ENCODE measurements around the gene FBXO45.
"Not testable (repeated sequence)": the region's sequence is repeated elsewhere in the genome, so short reads cannot be mapped to it uniquely, and the experiment has no call there.

The FBXO45 gene, protein sequence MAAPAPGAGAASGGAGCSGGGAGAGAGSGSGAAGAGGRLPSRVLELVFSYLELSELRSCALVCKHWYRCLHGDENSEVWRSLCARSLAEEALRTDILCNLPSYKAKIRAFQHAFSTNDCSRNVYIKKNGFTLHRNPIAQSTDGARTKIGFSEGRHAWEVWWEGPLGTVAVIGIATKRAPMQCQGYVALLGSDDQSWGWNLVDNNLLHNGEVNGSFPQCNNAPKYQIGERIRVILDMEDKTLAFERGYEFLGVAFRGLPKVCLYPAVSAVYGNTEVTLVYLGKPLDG

DNA sequence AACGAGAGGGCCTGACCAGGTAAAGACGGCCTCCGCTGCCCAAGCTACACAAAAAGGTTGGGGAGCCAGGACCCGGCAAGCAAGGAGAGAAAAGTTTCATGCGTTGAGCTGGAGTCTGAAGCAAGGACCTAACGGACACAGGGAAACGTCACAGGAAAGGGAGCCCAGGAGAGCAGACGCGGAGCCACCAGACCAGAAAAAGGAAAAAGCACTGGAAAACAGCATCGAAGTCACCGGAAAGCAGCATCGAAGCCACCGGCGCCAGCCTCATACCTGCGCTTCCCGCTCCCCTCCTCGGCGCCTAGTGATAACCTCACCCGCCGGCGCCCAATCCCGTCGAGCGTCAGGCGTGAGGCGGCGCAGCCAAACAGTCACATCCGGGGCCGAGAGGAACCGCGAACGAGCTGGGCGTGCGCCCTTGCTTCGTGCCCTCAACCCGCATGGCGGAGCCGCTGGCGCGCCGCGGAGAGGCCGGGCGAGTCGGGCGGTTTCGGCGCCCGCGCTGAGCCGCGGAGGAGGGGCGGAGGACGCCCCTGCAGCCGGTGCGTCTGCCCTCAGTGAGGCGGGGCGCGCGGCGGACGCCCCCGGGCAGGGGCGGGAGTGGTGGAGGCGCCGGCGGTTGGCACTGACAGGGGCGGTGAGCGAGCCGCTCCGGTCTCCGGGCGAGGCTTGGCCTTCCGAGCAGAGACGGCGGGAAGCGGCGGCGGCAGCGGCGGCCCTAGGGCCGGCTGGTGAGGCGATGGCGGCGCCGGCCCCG is at the start of gene FBXO45, which contains the start of gene WDR53:
Gene FBXO45, plus strand, starts transcription at position 415 of the 757 bp plus-strand sequence. Its CDS starts 325 bp downstream, at position 740.
Gene WDR53, minus strand, starts transcription at position 309 of the 757 bp plus-strand sequence. CDS start 7,079 bp downstream, outside the sequence.
- DNase-seq = peak; percentile 94

DNA sequence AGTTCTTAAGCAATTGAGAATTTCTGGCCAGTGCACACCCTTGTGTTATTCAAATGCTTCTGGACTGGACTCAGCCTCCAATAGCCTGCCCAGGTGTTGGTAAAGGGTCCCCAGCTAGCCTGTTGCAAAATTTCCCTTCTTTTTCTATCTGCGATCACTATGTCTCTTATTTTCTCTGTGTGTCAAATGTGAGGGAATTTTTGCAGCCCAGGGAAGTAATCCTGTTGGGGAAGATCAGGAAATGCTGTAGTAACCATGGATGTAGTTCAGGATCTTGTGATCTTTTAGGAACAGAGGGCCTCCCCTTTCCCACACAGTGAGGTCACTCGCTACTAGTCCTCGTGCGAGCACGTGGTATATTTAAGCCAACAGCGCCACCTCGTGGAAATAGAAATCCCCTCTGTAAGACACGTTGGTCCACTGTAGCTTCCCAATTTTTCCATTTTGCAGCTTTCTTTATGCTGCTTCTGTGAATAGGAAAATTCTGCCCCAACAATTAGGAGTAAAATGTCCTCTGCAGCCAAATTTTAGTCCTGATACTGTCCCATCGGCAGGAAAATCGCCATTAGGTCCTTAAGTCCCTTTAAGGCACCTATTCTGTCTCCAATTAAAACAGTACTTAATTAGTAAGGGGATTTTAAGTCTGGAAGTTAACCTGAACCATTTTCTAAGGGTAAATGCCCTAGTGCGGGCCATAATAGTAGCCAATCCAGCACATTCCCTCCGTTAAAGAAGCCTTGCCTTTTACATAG is 49.3 kb upstream of the FBXO45 start:
- DNase-seq = peak; percentile 47 to 72

DNA sequence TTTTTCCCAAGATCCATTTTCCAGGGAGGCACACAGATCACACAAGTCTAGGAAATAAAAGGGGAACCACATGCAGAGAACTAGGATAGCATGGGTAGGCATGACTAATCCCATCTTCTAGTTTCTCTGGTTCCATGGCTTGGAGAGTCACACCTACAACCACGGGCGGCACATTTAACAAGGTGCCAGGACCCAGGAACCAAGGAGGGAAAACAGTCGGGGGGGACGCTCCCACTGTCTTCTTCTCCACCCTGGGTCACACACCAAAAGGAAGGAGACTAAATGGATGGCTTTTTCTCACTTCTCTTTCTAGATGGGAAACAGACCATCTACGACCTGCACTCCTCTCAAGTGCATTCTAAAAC is 48.8 kb upstream of the FBXO45 start:
- peak in 1 of 2 experiments; percentile 14 for DNase-seq

DNA sequence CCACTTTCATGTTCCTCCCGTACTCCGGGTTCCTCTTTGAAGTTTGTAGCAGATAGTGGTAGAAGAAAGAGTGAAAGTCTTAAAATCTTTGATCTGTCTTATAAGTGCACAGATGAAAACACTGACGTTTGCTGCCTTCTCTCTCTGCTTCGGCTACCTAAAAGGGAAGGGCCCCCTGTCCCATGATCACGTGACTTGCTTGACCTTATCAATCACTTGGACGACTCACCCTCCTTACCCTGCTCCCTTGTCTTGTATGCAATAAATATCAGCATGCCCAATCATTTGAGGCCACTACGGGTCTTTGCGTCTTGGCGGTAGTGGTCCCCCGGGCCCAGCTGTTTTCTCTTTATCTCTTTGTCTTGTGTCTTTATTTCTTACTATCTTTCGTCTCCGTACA is 47.2 kb upstream of the FBXO45 start:
- DNase-seq = not testable (repeated sequence)

DNA sequence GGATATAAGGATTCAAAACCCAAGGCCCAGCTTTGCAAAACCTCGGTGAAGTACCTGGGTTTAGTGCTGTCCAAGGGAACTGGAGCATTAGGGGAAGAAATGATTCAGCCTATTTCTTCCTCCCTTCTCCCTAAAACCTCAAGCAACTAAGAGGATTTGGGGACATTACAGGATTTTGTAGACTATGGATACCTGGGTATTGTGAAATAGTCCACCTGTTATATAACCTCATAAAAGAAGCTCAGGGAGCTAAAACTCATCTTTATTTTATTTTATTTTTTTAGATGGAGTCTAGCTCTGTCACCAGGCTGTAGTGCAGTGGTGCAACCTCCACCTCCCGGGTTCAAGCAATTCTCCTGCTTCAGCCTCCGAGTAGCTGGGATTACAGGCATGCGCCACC is 44.6 kb upstream of the FBXO45 start:
- no peak for DNase-seq

DNA sequence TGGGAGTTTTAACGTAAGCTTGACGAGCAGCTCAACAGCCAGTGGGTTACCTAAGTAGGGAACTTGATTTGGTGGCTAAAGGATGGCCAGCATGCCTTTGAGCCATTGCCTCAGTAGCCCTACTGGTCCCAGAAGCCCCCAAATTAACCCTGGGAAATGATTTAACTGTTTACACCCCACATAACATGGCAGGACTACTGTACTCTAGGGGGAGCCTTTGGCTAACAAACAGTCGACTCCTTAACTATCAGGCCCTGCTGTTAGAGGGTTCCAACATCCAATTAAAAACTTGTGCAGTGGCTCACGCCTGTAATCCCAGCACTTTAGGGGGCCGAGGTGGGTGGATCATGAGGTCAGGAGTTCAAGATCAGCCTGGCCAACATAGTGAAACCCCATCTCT is 43.9 kb upstream of the FBXO45 start:
- DNase-seq = peak; percentile 64 to 77

DNA sequence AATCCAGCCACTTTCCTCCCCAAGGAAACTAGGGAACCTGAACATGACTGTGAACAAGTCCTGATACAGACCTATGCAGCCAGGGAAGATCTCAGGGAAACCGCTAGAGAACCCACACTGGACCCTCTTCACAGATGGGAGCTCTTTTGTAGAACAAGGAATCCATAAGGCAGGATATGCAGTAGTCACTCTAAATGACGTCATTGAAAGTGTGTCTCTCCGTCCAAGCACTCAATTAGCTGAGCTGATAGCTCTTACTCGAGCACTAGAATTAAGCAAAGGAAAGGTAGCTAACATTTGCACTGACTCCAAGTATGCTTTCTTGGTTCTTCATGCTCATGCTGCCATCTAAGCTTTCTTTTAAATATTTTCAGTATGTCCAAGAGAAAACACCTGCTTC is 43.3 kb upstream of the FBXO45 start:
- no peak for DNase-seq

DNA sequence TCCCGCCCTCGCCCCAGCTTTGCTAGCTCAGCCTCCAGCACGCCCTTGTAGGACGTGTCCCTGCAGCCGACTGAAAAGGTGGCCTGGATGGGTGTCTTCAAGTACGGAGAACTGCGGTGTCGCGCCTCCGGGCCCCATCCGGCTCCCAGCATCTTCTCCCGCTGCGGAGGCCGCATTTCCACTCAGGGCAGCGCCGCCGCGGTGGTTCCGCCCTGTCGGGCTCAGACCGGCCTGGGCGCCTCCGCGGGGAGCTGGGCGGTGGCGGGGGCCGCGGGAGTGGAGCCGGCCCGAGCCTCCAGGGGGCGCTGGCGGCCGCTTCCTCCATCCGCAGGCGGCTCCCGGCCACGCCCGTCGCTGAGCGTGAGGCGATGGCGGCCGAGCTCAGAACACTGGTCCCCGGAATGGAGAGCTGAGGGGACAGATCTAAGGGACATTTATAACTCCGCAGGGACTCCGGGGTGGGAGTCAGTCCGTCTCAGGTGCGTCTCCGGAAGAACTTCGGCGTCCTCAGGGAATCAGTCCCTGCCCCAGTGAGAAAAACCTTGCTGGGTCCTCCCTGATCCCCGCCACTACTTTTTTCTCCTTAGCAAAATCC is 39.7 kb upstream of the FBXO45 start:
- DNase-seq = peak in 1 of 2 experiments; percentile 49

DNA sequence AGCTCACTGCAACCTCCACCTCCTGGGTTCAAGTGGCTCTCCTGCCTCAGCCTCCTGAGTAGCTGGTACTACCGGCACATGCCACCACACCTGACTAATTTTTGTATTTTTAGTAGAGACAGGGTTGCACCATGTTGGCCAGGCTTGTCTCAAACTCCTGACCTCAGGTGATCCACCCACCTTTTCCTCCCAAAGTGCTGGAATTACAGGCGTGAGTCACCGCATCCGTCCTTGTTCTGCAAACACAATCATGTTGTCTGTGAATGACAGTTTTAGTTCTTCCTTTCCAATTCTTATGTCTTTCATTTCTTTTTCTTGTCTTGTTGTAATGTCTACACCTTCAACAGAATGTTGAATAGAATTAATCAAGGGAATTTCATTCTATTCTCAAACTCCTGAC is 37.0 kb upstream of the FBXO45 start:
- DNase-seq = no peak

DNA sequence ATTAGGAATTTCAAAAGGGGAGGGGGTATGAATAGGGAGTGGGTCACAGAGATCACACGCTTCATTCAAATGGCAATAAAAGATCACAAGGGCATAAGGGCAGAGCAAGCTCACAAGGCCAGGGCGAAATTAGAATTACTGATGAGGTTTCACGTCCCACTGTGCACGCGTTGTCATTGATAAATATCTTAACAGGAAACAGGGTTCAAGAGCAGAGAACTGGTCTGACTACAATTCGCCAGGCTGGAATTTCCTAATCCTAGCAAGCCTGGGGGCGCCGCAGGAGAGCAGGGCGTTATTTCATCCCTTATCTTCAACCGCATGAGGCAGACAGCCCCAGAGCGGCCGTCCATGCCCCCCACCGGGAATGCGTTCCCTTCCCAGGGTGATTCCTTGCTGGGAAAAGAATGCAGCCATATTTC is 35.2 kb upstream of the FBXO45 start:
- DNase-seq = no peak

DNA sequence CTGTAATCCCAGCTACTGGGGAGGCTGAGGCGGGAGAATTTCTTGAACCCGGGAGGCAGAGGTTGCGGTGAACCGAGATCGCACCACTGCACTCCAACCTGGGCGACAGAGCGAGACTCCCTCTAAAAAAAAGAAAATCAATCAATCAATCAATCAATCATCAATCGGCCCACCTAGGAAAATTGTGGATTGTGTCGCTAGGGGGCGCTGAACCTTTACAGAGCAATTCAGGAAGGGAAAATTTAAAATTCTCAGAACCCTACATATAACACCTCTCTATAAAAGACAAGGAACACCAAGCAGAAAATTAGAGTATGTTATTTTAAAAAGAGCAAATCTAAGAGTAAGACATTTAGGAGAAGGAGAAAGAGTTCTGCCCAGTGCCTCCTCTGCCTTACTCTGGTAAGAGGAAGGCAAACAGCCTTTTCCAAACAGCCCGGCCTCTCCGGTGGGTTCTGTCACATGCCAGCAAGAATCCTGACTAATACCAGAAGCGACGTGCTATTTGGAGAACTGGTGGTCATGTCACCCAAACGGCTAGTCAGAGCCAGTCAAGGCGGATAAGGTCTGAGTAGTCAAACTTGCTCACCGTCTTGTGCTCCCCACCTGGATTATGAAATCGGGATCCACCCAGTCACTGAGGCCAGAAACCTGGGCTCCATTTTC is 31.0 kb upstream of the FBXO45 start:
- DNase-seq = peak in 1 of 2 experiments; percentile 10

DNA sequence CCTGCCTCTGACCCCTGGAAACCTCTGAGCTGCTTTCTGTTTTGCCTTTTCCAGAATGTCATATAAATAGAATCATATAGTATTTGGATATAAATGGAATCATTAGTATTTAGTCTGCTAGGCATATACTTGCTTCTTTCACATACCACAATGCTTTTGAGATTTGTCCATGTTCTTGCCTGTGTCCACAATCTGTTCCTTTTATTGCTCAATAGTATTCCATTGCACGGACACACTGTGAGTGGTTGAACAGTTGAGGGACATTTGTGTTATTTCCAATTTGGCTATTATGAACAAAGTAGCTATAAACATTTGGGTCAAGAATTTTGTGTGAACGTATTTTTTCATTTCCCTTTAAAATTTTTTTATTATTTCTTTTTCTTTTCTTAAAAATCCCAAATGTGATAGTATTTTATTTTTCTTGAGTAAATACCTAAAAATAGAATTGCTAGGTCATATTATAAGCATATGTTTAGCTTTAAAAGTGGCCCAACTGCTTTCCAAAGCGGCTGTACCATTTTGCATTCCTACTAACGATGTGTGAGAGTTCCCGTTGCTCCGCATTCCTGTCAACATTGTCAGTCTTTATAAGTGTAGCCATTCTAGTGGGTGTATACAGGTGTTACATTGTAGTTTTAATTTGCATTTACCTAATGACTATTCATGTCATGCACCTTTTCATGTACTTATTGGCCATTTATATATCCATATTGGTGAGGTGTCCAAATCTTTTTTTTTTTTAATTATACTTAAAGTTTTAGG is 26.6 kb upstream of the FBXO45 start:
- DNase-seq = no peak

DNA sequence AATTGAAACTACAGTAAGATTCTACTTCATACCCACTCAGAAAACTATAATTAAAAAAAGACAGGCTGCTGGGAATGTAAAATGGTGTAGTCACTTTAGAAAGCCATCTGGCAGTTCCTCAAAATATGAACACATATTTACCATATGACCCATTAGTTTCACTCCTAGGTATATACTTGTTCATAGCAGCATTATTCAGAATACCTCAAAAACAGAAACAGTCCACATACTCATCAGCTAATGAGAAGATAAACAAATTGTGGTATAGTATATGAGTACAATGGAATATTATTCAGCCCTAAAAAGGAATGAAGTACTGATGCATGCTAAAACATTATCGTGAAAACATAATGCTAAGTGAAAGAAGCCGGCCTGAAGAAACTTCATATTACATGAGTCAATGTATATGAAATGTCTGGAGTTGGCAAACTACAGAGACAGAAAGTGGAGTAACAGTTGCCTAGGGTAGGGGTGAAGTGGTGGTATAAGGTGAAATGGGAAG is 23.9 kb upstream of the FBXO45 start:
- no peak for DNase-seq

DNA sequence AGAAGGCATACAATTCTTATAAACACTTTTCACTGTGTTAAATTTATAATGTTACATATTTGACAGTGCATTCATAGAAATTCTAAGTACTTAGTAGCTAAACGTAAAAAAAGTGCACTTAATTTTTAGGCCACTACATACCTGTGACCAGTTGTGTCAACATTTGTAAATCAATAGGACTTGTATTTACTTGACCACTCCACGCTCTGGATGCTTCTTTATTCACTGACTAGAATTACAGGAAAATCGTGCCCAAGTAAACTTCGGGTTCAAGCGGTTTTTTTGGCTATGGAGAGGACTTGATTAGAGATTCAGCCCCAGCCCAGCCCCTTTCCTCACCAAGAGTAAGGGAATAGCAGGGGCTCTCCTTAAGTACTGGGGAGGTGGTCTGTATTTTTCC is 21.9 kb upstream of the FBXO45 start:
- DNase-seq = no peak

DNA sequence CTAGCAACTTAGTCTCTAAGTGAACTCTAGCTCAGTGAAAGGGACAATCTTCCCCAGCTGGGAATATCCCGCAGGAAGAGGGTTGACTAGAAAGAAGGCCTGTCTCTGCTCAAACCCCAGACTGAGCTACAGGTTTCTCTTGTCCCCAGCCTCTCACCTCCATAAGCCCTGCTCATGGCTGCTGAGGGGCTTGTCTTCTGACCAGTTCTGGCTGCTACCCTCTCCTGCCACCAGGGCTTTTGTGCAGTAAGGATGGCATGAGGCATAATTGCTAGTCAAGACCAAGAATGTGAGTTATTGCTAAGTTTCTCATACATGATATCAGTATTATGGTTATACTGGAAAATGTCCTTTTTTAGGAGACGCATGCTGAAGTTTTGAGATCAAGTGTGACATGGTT is 21.4 kb upstream of the FBXO45 start:
- DNase-seq = no peak

DNA sequence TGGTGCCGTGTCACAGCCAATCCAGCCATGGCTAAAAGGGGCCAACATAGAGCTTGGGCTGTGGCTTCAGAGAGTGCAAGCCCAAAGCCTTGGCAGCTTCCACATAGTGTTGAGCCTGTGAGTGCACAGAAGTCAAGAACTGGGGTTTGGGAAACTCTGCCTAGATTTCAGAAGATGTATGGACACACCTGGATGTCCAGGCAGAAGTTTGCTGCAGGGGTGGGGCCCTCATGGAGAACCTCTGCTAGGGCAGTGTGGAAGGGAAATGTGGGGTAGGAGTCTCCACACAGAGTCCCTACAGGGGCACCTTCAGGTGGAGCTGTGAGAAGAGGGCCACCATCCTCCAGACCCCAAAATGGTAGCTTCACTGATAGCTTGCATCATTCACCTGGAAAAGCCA is 19.1 kb upstream of the FBXO45 start:
- DNase-seq = not testable (repeated sequence)

DNA sequence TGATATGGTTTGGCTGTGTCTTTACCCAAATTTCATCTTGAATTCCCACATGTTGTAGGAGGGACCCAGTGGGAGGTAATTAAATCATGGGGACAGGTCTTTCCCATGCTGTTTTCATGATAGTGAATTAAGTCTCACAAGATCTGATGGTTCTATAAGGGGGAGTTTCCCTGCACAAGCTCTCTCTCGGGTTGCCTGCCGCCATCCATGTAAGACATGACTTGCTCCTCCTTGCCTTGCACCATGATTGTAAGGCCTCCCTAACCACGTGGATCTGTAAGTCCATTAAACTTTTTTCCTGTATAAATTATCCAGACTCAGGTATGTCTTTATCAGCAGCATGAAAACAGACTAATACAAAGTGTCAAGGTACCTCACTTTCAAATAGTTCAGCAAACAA is 18.3 kb upstream of the FBXO45 start:
- not testable (repeated sequence) for DNase-seq

DNA sequence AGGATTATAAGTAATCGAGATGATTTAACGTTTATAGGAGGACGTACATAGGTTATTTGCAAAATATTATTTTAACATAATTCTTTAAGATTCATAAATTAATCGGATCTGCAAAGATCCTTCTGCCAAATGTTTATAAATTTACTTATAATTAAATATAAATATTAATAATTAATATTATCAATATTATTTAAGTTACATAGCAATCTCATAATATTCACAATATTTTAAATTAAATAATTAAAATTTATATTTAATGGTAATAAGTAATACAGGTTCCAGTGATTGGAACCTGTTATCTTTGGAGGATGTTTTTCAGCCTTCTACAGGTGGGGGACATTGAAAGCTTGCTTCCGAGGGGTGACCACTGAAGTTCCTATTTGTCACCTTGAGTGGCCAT is 16.2 kb upstream of the FBXO45 start:
- DNase-seq = no peak

DNA sequence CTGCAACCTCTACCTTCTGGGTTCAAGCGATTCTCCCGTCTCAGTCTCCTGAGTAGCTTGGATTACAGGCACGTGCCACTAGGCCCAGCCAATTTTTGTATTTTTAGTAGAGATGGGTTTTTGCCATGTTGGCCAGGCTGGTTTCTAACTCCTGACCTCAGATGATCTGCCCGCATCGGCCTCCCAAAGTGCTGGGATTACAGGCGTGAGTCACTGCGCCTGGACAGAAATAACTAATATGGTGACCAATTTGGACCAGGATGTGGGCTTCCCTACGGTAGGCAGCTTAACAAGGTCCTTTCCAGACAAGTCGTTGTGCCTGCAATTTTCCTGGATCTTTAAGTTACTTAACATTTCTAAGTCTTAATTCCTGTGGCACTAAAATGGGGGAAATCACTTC is 14.9 kb upstream of the FBXO45 start:
- no peak for DNase-seq

DNA sequence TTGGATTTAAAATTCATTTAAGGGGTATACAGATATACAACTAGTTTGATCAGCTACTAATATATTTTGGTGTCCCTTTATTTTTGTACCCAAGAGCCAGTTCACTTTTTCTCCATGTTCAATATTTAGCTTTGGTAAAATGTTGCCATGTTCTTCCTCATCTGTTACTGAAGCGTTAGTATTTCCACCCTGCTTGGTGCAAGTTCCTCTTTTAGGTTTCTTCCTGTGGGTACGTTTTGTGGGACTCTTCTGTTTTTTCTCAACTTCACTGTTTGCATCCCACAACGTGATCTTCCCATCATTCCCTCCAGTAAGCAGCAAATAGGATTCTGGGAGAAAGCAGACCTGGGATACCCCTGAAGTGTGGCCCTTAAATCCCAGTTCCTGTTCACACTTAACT is 14.3 kb upstream of the FBXO45 start:
- no peak for DNase-seq

DNA sequence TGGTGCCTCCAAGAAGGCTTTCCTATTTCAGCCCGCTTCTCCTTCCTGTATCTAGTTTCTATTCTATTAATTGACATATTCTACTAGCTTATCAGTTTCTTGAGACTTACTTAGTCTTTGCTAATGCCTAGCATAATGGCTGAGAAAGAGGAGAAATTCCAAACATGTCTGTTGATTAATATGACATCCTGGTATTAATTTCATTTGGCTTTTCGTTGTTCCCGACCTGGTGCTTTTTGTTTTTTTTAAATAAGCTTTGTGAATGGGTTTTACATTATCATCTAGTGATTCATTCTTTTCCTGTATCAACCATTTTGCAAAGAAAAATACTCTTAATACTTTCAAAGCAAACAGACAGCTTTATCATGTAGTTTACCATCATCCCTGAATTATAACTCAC is 13.2 kb upstream of the FBXO45 start:
- DNase-seq = no peak

DNA sequence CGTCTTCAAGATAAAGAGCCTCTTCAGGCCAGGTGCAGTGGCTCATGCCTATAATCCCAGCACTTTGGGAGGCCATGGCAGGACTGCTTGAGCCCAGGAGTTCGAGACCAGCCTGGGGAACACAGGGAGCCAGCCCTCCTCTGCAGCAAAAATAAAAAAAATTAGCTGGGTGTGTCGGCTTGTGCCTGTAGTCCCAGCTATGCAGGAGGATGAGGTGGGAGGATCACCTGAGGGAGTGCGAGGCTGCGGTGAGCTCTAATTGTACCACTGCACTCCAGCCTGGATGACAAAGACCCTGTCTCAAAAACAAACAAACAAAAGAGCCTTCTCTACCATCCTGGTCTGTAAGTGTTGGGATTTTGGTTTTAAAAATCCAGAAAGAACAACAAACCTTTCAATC is 11.2 kb upstream of the FBXO45 start:
- DNase-seq = no peak

Data from NCI-H524 (cell line).